Measurements from ENCODE around the gene CRADD.
A peak's percentile ranks its signal among the peaks of the same experiment; 100 is the strongest.

The CRADD gene

GRCh38 chr12:93738199-93739058, 61.3 kb downstream of the CRADD start (continued):
- no peak for TF ChIP-seq ZNF555 (tag by site-specific recombination; conservative IDR thresholded peaks at IDR 0.05)
- no peak for TF ChIP-seq GLI4 (tag by site-specific recombination; IDR thresholded peaks at IDR 0.05)
- TF ChIP-seq, protein P1, sequence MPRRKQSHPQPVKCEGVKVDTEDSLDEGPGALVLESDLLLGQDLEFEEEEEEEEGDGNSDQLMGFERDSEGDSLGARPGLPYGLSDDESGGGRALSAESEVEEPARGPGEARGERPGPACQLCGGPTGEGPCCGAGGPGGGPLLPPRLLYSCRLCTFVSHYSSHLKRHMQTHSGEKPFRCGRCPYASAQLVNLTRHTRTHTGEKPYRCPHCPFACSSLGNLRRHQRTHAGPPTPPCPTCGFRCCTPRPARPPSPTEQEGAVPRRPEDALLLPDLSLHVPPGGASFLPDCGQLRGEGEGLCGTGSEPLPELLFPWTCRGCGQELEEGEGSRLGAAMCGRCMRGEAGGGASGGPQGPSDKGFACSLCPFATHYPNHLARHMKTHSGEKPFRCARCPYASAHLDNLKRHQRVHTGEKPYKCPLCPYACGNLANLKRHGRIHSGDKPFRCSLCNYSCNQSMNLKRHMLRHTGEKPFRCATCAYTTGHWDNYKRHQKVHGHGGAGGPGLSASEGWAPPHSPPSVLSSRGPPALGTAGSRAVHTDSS (tag by site-specific recombination; IDR thresholded peaks at IDR 0.05): no peak
- no peak for TF ChIP-seq ZNF692 (tag by site-specific recombination; IDR thresholded peaks at IDR 0.05)
- no peak for TF ChIP-seq ZNF211 (tag by site-specific recombination; IDR thresholded peaks at IDR 0.05; ENCODE audit: low read depth)
- TF ChIP-seq WT1 (tag by site-specific recombination; IDR thresholded peaks at IDR 0.05): no peak

DNA sequence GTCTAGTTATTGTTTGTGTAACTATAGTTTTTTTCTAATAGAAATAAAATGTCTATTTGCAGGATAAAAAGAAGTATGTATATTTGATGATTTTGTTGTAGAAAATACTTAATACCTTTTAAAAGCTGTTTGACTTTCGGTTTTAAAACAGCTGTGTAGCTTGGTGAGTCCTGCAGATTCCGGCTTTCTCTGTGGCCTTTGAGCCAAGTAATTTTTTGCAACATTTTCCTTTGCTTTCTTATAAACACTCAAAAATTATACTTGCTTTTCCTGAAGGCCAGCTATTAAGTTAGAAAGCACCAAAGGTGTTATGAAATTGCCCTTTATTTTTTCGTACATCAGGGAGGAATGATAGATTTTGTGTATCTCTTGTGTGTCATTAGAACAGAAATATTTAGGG, 63.6 kb downstream of the CRADD start:
- H3K36me3 ChIP-seq (ENCODE audit: control insufficient read depth in 2 of 2, insufficient read depth in 1 of 2, low read length in 2 of 2): no peaks in the 10 kb centered on the region
- TF ChIP-seq ZBTB11 (tag by site-specific recombination; conservative IDR thresholded peaks at IDR 0.05; ENCODE audit: low read depth) (no peak), ZNF202 (tag by site-specific recombination; IDR thresholded peaks at IDR 0.05; ENCODE audit: borderline replicate concordance) (no peak), ZNF324 (tag by site-specific recombination; IDR thresholded peaks at IDR 0.05) (no peak), ZFHX2 (tag by site-specific recombination; conservative IDR thresholded peaks at IDR 0.05) (no peak), KLF9 (tag by site-specific recombination; IDR thresholded peaks at IDR 0.05; ENCODE audit: low read depth) (no peak)
- H3K4me1 ChIP-seq (ENCODE audit: control insufficient read depth, insufficient read depth, low read length): peaks cover 3% of the 10 kb centered on the region; the same call in 1 of the 2 replicates
- no peak overlapping the region for H3K27ac ChIP-seq (ENCODE audit: extremely low read depth, low read depth, low read length)
- H3K9me3 ChIP-seq (ENCODE audit: control insufficient read depth, insufficient read depth, low read depth, low read length): no peaks in the 10 kb centered on the region
- no peak overlapping the region for H3K4me3 ChIP-seq (ENCODE audit: low read depth, low read length)
- POLR2A ChIA-PET: no interaction called here
- CTCF ChIA-PET: interaction anchor here (1.1 to 3.0 kb wide), 8 partner anchors 19 to 362 kb away, joined by 3 to 15 read pairs (median 4); no protein-coding TSS in a partner anchor

- peak overlapping the region; percentile 51 for H3K27ac ChIP-seq (ENCODE audit: extremely low read depth, low read depth, low read length)
- CTCF ChIA-PET: interaction anchor here (0.6 to 3.0 kb wide), 9 partner anchors 18 to 361 kb away, joined by 3 to 15 read pairs (median 4); no protein-coding TSS in a partner anchor
- no peak overlapping the region for H3K4me3 ChIP-seq (ENCODE audit: low read depth, low read length)
- no peaks in the 10 kb centered on the region for H3K36me3 ChIP-seq (ENCODE audit: control insufficient read depth in 2 of 2, insufficient read depth in 1 of 2, low read length in 2 of 2)
- POLR2A ChIA-PET: interaction anchor here (1.1 to 1.2 kb wide), 2 partner anchors 149 to 172 kb away, joined by 3 to 4 read pairs; no protein-coding TSS in a partner anchor
- TF ChIP-seq ZNF341 (tag by site-specific recombination; IDR thresholded peaks at IDR 0.05; ENCODE audit: low read depth) (0 out of 2 replicates have a peak, but pooled peaks have one; percentile 40), ZNF274 (IDR thresholded peaks at IDR 0.05; ENCODE audit: low read length) (no peak), ZNF274 (tag by site-specific recombination; IDR thresholded peaks at IDR 0.05; ENCODE audit: borderline replicate concordance) (no peak)
- no peaks in the 10 kb centered on the region for H3K9me3 ChIP-seq (ENCODE audit: control insufficient read depth, insufficient read depth, low read depth, low read length)
- H3K4me1 ChIP-seq (ENCODE audit: control insufficient read depth, insufficient read depth, low read length): peaks cover 3% of the 10 kb centered on the region; the same call in 1 of the 2 replicates
Observed at GRCh38 chr12:93741659-93742109, 64.5 kb downstream of the CRADD start.

Data from HEK293 (cell line).